HCT116 (cell line): ENCODE results near the gene GATB. TPM values are rescaled to one million over a fixed set of nuclear protein-coding genes. Genes with fewer than 3 reads are reported as not detected.

ENCODE experiments used
- ATAC-seq: fragments of 200-7000 bp; cut with Tn5 transposase; 2 replicates; pipeline ENCODE4 v1.9.1; 2020; ENCODE audit warnings: mild to moderate bottlenecking, moderate library complexity
- BruUV-seq: library from RNA; stranded (reverse); fragments of 400-500 nt; replicated peaks from 2 replicates; lab custom pipeline; 2021; lab: Mats Ljungman, UMichigan
- CTCF ChIA-PET: fragments of 300-600 bp; sonication (Branson Sonifier 250); formaldehyde crosslinking; loops from one replicate; lab custom pipeline; 2021; ENCODE audit warnings: antibody characterized with exemption; lab: Charles Lee
- POLR2A ChIA-PET: fragments of 300-600, 350-600 bp; sonication (Branson Sonifier 250); formaldehyde crosslinking; loops from one replicate; lab custom pipeline; 2021; ENCODE audit warnings: antibody characterized with exemption; lab: Charles Lee
- RAD21 ChIA-PET, 2 experiments: fragments of 300-600 bp; sonication (Branson Sonifier 250); formaldehyde crosslinking; loops; one replicate each; lab custom pipeline; 2023; ENCODE audit warnings: low total read pairs in 2 of 2; ENCODE audit not compliant: uncharacterized antibody in 2 of 2, unreplicated experiment in 2 of 2, low non-redundant PET in 1 of 2; lab: Charles Lee
- DNase-seq: peaks from one replicate; pipeline ENCODE4 v3.0.0-alpha.2; 2010; ENCODE audit warnings: low read depth, low spot score
- H2AFZ ChIP-seq: fragments of 200-600 bp; shearing (Covaris generic), sonication (generic); 2 replicates; pipeline ENCODE4 v1.6.1; 2017; ENCODE audit warnings: low read depth, mixed run types, mixed read lengths, antibody characterized with exemption, low read length; ENCODE audit not compliant: poor library complexity, severe bottlenecking
- H3K27ac ChIP-seq: 2 replicates; pipeline ENCODE4 v1.5.1; 2012; ENCODE audit warnings: low read depth, low read length
- H3K27me3 ChIP-seq: fragments of 200-600 bp; sonication (generic); 2 replicates; pipeline ENCODE4 v1.6.1; 2016; ENCODE audit warnings: mixed run types, low read length, mixed read lengths; ENCODE audit not compliant: insufficient read depth
- H3K36me3 ChIP-seq, 2 experiments: fragments of 200-500 bp in 1 of 2; fragments of 200-600 bp in 1 of 2; sonication (Bioruptor generic) in 1 of 2; sonication (generic) in 1 of 2; 2 replicates each; pipeline versions ENCODE4 v1.5.1 to v1.6.1; 2014 to 2016; ENCODE audit warnings: low read length in 2 of 2, inconsistent platforms in 1 of 2, mixed read lengths in 1 of 2, mixed run types in 1 of 2; ENCODE audit not compliant: insufficient read depth in 2 of 2, control insufficient read depth in 1 of 2
- H3K4me1 ChIP-seq, 2 experiments: fragments of 200-600 bp in 1 of 2; sonication (generic) in 1 of 2; 2 replicates each; pipeline versions ENCODE4 v1.5.1 to v1.6.1; 2012 to 2017; ENCODE audit warnings: low read length in 2 of 2, inconsistent platforms in 1 of 2, mild to moderate bottlenecking in 1 of 2, mixed read lengths in 1 of 2, mixed run types in 1 of 2, moderate library complexity in 1 of 2; ENCODE audit not compliant: insufficient read depth in 2 of 2, control insufficient read depth in 1 of 2
- H3K4me2 ChIP-seq: fragments of 200-600 bp; sonication (generic); 2 replicates; pipeline ENCODE4 v1.6.1; 2017; ENCODE audit warnings: mixed run types, low read length, mixed read lengths
- H3K4me3 ChIP-seq, 2 experiments: fragments of 200-600 bp in 1 of 2; sonication (generic) in 1 of 2; replicated peaks in 1 of 2; 2 replicates each; pipeline ENCODE4 v1.5.1; 2011 to 2016; ENCODE audit warnings: low read length in 2 of 2, control low read depth in 1 of 2, low read depth in 1 of 2, mild to moderate bottlenecking in 1 of 2, mixed read lengths in 1 of 2, mixed run types in 1 of 2
- H3K79me2 ChIP-seq: fragments of 200-600 bp; sonication (generic); 2 replicates; pipeline ENCODE4 v1.6.1; 2017; ENCODE audit warnings: mild to moderate bottlenecking, mixed run types, low read length, moderate library complexity, mixed read lengths; ENCODE audit not compliant: insufficient read depth
- H3K9ac ChIP-seq: fragments of 200-600 bp; sonication (generic); 2 replicates; pipeline ENCODE4 v1.6.1; 2016; ENCODE audit warnings: low read length, mixed read lengths
- H3K9me2 ChIP-seq: fragments of 200-600 bp; sonication (generic), shearing (Covaris generic); 2 replicates; pipeline ENCODE4 v1.6.1; 2017; ENCODE audit warnings: mixed run types, mild to moderate bottlenecking, moderate library complexity; ENCODE audit not compliant: insufficient read depth
- H3K9me3 ChIP-seq, 2 experiments: fragments of 200-500 bp in 1 of 2; fragments of 200-600 bp in 1 of 2; sonication (Bioruptor generic) in 1 of 2; sonication (generic) in 1 of 2; 2 replicates each; pipeline ENCODE4 v1.6.1; 2014 to 2017; ENCODE audit warnings: low read length in 2 of 2, mixed read lengths in 2 of 2, inconsistent platforms in 1 of 2, low read depth in 1 of 2, mild to moderate bottlenecking in 1 of 2, mixed run types in 1 of 2, moderate library complexity in 1 of 2; ENCODE audit not compliant: control insufficient read depth in 1 of 2, insufficient read depth in 1 of 2
- H4K20me1 ChIP-seq: fragments of 200-600 bp; sonication (generic), shearing (Covaris generic); 2 replicates; pipeline ENCODE4 v1.6.1; 2017; ENCODE audit warnings: mixed run types, mild to moderate bottlenecking, moderate library complexity; ENCODE audit not compliant: insufficient read depth
- CBX3 ChIP-seq: IDR thresholded peaks from 2 replicates; pipeline ENCODE4 v1.6.1; 2012; ENCODE audit warnings: low read depth
- CEBPB ChIP-seq: IDR thresholded peaks from 2 replicates; pipeline ENCODE4 v1.6.1; 2012; ENCODE audit warnings: low read depth
- CTCF ChIP-seq, 3 experiments: fragments of 200-600 bp in 1 of 3; sonication (generic) in 1 of 3; IDR thresholded peaks in 2 of 3; conservative IDR thresholded peaks in 1 of 3; 2 replicates each; pipeline ENCODE4 v1.5.1; 2012 to 2017; ENCODE audit warnings: low read depth in 2 of 3, low read length in 2 of 3, antibody characterized with exemption in 1 of 3, borderline replicate concordance in 1 of 3, control low read depth in 1 of 3, mild to moderate bottlenecking in 1 of 3, mixed read lengths in 1 of 3, mixed run types in 1 of 3, moderate library complexity in 1 of 3; ENCODE audit not compliant: insufficient read depth in 1 of 3
- EGR1 ChIP-seq: IDR thresholded peaks from 2 replicates; pipeline ENCODE4 v1.6.1; 2012; ENCODE audit warnings: low read depth
- ELF1 ChIP-seq: IDR thresholded peaks from 2 replicates; pipeline ENCODE4 v1.6.1; 2012; ENCODE audit warnings: low read depth, borderline replicate concordance
- EZH2 ChIP-seq: fragments of 200-600 bp; sonication (generic); IDR thresholded peaks from 2 replicates; pipeline ENCODE4 v1.6.1; 2017; ENCODE audit warnings: antibody characterized with exemption, mixed run types
- EZH2phosphoT487 ChIP-seq: fragments of 200-600 bp; IDR thresholded peaks from 2 replicates; pipeline ENCODE4 v1.6.1; 2018; ENCODE audit warnings: antibody characterized with exemption, borderline replicate concordance
- FOSL1 ChIP-seq: IDR thresholded peaks from 2 replicates; pipeline ENCODE4 v1.6.1; 2012; ENCODE audit warnings: low read depth
- JUND ChIP-seq: IDR thresholded peaks from 2 replicates; pipeline ENCODE4 v1.6.1; 2012
- REST ChIP-seq: IDR thresholded peaks from 2 replicates; pipeline ENCODE4 v1.6.1; 2012; ENCODE audit warnings: low read depth
- SIN3A ChIP-seq: IDR thresholded peaks from 2 replicates; pipeline ENCODE4 v1.6.1; 2012; ENCODE audit warnings: low read depth
- SP1 ChIP-seq: IDR thresholded peaks from 2 replicates; pipeline ENCODE4 v1.6.1; 2012; ENCODE audit warnings: low read depth
- SRF ChIP-seq: IDR thresholded peaks from 2 replicates; pipeline ENCODE4 v1.6.1; 2012; ENCODE audit warnings: low read depth
- TCF7L2 ChIP-seq: IDR thresholded peaks from 2 replicates; pipeline ENCODE4 v1.7.0; 2011; ENCODE audit warnings: borderline replicate concordance, inconsistent platforms; ENCODE audit not compliant: insufficient read depth, insufficient read length; ENCODE audit errors: extremely low read depth
- YY1 ChIP-seq: IDR thresholded peaks from 2 replicates; pipeline ENCODE4 v1.6.1; 2011; ENCODE audit warnings: low read length, low read depth, moderate library complexity, mild to moderate bottlenecking; ENCODE audit not compliant: insufficient replicate concordance; ENCODE audit errors: extremely low read depth
- ZBTB33 ChIP-seq: IDR thresholded peaks from 2 replicates; pipeline ENCODE4 v1.6.1; 2011; ENCODE audit warnings: mild to moderate bottlenecking, low read length, moderate library complexity; ENCODE audit not compliant: insufficient replicate concordance; ENCODE audit errors: extremely low read depth
- ZNF274 ChIP-seq: fragments of 200-500 bp; sonication (Bioruptor generic); IDR thresholded peaks from 2 replicates; pipeline ENCODE4 v1.6.1; 2014; ENCODE audit warnings: mild to moderate bottlenecking, low read depth, low read length, inconsistent platforms
- intact Hi-C: fragments of 100-400 bp; cut with micrococcal nuclease; formaldehyde crosslinking; loops from 2 replicates; pipeline ENCODE4 v1.10.0; 2022
- total RNA-seq: library from RNA; stranded (reverse); gene quantifications from one replicate; pipeline ENCODE4 v1.2.1, GENCODE V29; 2021; ENCODE audit not compliant: unreplicated experiment
- TF ChIP-seq, protein P1 (sequence below): IDR thresholded peaks from 2 replicates; pipeline ENCODE4 v1.6.1; 2012

Gene GATB
- total RNA-seq, 1 experiment from 2014 or later, result 29.3 TPM

GRCh38 chr4:151768835-151769234 is 8.0 kb upstream of the GATB start:
- H3K4me2 ChIP-seq, result no peak overlapping the region
- H3K9me2 ChIP-seq, result no peaks in the 10 kb centered on the region
- no peak overlapping the region for H3K9ac ChIP-seq
- H3K79me2 ChIP-seq, result no peaks in the 10 kb centered on the region
- H3K4me3 ChIP-seq, result no peak overlapping the region
- no peak overlapping the region for H3K27ac ChIP-seq
- no peaks in the 10 kb centered on the region for H3K9me3 ChIP-seq
- DNase-seq (no peak), ATAC-seq (no peak)
- TF ChIP-seq SIN3A (no peak), EZH2 (no peak), ZNF274 (no peak), SP1 (no peak), JUND (no peak), REST (no peak), CBX3 (no peak), YY1 (no peak), ELF1 (no peak), EGR1 (no peak), CTCF (IDR thresholded peaks at IDR 0.05 in 2 of 3, conservative IDR thresholded peaks at IDR 0.05 in 1 of 3; ENCODE audit: borderline replicate concordance in 1 of 3, insufficient read depth in 1 of 3, low read depth in 2 of 3, low read length in 2 of 3) (no peak), ZBTB33 (no peak), EZH2phosphoT487 (no peak), CEBPB (no peak), TCF7L2 (no peak), FOSL1 (no peak), SRF (no peak)
- TF ChIP-seq, protein P1, sequence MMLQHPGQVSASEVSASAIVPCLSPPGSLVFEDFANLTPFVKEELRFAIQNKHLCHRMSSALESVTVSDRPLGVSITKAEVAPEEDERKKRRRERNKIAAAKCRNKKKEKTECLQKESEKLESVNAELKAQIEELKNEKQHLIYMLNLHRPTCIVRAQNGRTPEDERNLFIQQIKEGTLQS, result no peak
- BruUV-seq, result no TSS peak
- RAD21 ChIA-PET, result no interaction called here
- no peaks in the 10 kb centered on the region for H3K36me3 ChIP-seq
- no peaks in the 10 kb centered on the region for H4K20me1 ChIP-seq
- CTCF ChIA-PET, result no interaction called here
- no peak overlapping the region for H2AFZ ChIP-seq
- H3K4me1 ChIP-seq, result no peaks in the 10 kb centered on the region
- POLR2A ChIA-PET, result no interaction called here
- no peaks in the 10 kb centered on the region for H3K27me3 ChIP-seq
- intact Hi-C loops, result loop anchor here (10.0 kb wide), 3 partner anchors 404 to 654 kb away; no protein-coding TSS in a partner anchor
